ENCODE data around the gene CDH26. TPM values are rescaled to one million over a fixed set of nuclear protein-coding genes. Genes with fewer than 3 reads are reported as not detected.
A peak's percentile ranks its signal among the peaks of the same experiment; 100 is the strongest.

Gene CDH26
- total and polyA plus RNA-seq, 2 of the 13 experiments (the other 11 are each of a cell fraction or from before 2014, with no cell fraction given), result 0.40 to 1.1 TPM

DNA sequence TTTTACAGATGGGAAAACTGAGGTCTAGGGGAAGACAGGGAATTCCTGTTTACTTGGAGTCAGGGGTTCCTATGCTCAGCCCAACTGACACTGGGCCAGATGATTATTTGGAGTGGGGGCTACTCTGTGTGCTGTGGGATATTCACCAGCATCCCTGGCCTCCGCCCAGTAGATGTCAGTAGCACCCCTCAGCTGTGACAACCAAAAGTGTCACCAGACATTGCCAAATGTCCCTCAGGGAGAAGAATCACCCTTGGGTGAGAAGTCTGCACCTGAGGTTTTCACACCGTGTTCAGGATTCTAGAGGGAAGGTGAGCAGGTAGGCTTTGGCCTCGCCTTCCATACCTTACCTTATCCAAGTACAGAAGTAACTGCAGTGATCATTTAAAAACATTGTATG lies 27.6 kb downstream of the CDH26 start (continued):
- TF ChIP-seq FOXA1 (IDR thresholded peaks at IDR 0.05), result no peak
- no peak for TF ChIP-seq FOXA1 (CRISPR knock-in tag; IDR thresholded peaks at IDR 0.05)
- no peak for TF ChIP-seq RFX3 (CRISPR knock-in tag; IDR thresholded peaks at IDR 0.05)
- TF ChIP-seq, protein P1, sequence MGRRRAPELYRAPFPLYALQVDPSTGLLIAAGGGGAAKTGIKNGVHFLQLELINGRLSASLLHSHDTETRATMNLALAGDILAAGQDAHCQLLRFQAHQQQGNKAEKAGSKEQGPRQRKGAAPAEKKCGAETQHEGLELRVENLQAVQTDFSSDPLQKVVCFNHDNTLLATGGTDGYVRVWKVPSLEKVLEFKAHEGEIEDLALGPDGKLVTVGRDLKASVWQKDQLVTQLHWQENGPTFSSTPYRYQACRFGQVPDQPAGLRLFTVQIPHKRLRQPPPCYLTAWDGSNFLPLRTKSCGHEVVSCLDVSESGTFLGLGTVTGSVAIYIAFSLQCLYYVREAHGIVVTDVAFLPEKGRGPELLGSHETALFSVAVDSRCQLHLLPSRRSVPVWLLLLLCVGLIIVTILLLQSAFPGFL (CRISPR knock-in tag; IDR thresholded peaks at IDR 0.05), result no peak
- TF ChIP-seq, protein P2, sequence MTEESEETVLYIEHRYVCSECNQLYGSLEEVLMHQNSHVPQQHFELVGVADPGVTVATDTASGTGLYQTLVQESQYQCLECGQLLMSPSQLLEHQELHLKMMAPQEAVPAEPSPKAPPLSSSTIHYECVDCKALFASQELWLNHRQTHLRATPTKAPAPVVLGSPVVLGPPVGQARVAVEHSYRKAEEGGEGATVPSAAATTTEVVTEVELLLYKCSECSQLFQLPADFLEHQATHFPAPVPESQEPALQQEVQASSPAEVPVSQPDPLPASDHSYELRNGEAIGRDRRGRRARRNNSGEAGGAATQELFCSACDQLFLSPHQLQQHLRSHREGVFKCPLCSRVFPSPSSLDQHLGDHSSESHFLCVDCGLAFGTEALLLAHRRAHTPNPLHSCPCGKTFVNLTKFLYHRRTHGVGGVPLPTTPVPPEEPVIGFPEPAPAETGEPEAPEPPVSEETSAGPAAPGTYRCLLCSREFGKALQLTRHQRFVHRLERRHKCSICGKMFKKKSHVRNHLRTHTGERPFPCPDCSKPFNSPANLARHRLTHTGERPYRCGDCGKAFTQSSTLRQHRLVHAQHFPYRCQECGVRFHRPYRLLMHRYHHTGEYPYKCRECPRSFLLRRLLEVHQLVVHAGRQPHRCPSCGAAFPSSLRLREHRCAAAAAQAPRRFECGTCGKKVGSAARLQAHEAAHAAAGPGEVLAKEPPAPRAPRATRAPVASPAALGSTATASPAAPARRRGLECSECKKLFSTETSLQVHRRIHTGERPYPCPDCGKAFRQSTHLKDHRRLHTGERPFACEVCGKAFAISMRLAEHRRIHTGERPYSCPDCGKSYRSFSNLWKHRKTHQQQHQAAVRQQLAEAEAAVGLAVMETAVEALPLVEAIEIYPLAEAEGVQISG (CRISPR knock-in tag; IDR thresholded peaks at IDR 0.05), result peak; percentile 96
- TF ChIP-seq, protein P3, sequence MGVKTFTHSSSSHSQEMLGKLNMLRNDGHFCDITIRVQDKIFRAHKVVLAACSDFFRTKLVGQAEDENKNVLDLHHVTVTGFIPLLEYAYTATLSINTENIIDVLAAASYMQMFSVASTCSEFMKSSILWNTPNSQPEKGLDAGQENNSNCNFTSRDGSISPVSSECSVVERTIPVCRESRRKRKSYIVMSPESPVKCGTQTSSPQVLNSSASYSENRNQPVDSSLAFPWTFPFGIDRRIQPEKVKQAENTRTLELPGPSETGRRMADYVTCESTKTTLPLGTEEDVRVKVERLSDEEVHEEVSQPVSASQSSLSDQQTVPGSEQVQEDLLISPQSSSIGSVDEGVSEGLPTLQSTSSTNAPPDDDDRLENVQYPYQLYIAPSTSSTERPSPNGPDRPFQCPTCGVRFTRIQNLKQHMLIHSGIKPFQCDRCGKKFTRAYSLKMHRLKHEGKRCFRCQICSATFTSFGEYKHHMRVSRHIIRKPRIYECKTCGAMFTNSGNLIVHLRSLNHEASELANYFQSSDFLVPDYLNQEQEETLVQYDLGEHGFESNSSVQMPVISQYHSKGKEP (CRISPR knock-in tag; IDR thresholded peaks at IDR 0.05), result no peak
- TF ChIP-seq ZNF326 (CRISPR knock-in tag; IDR thresholded peaks at IDR 0.05; ENCODE audit: borderline replicate concordance), result no peak
- TF ChIP-seq NFKB2 (CRISPR knock-in tag; IDR thresholded peaks at IDR 0.05; ENCODE audit: borderline replicate concordance), result no peak
- no peak for TF ChIP-seq ZNF235 (CRISPR knock-in tag; IDR thresholded peaks at IDR 0.05; ENCODE audit: borderline replicate concordance)
- no peak for TF ChIP-seq NFE2 (CRISPR knock-in tag; IDR thresholded peaks at IDR 0.05)
- TF ChIP-seq, protein P4, sequence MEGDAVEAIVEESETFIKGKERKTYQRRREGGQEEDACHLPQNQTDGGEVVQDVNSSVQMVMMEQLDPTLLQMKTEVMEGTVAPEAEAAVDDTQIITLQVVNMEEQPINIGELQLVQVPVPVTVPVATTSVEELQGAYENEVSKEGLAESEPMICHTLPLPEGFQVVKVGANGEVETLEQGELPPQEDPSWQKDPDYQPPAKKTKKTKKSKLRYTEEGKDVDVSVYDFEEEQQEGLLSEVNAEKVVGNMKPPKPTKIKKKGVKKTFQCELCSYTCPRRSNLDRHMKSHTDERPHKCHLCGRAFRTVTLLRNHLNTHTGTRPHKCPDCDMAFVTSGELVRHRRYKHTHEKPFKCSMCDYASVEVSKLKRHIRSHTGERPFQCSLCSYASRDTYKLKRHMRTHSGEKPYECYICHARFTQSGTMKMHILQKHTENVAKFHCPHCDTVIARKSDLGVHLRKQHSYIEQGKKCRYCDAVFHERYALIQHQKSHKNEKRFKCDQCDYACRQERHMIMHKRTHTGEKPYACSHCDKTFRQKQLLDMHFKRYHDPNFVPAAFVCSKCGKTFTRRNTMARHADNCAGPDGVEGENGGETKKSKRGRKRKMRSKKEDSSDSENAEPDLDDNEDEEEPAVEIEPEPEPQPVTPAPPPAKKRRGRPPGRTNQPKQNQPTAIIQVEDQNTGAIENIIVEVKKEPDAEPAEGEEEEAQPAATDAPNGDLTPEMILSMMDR (CRISPR knock-in tag; IDR thresholded peaks at IDR 0.05), result peak; percentile 42
- no peak for TF ChIP-seq ZNF7 (CRISPR knock-in tag; IDR thresholded peaks at IDR 0.05)
- no peak for TF ChIP-seq ZNF703 (CRISPR knock-in tag; IDR thresholded peaks at IDR 0.05; ENCODE audit: borderline replicate concordance)
- TF ChIP-seq GABPA (IDR thresholded peaks at IDR 0.05; ENCODE audit: low read depth, low read length), result no peak
- no peak for TF ChIP-seq GABPA (CRISPR knock-in tag; IDR thresholded peaks at IDR 0.05; ENCODE audit: low read depth)

All from HepG2 (cell line).